Thoracic aorta (tissue), 2 donors: ENCODE results near the gene SHANK3. TPM values are rescaled to one million over a fixed set of nuclear protein-coding genes. Genes with fewer than 3 reads are reported as not detected.

Source experiments
- ATAC-seq: fragments of 150-250 bp; one replicate; pipeline ENCODE4 v1.8.0; 2017; ENCODE audit warnings: low read depth; ENCODE audit not compliant: insufficient number of reproducible peaks, low FRiP score
- DNase-seq: peaks from one replicate; pipeline ENCODE4 v3.0.0-alpha.2; 2020; ENCODE audit warnings: low spot score
- H3K27ac ChIP-seq, 2 donors: fragments of 200-600 bp; sonication (generic); 1 replicate in 1 of 2; 2 replicates in 1 of 2; pipeline ENCODE4 v1.5.1; 2016; ENCODE audit warnings: mild to moderate bottlenecking in 2 of 2, moderate library complexity in 2 of 2
- H3K27me3 ChIP-seq: fragments of 200-600 bp; sonication (generic); replicated peaks from 2 replicates; pipeline ENCODE4 v1.6.0; 2016; ENCODE audit warnings: mild to moderate bottlenecking; ENCODE audit not compliant: insufficient read depth
- H3K36me3 ChIP-seq: fragments of 200-600 bp; sonication (generic); one replicate; pipeline ENCODE4 v1.5.1; 2016
- H3K4me1 ChIP-seq, 2 donors: fragments of 200-600 bp; sonication (generic); 1 replicate in 1 of 2; 2 replicates in 1 of 2; pipeline versions ENCODE4 v1.5.1 to v1.6.0; 2016; ENCODE audit warnings: low read depth in 2 of 2, mild to moderate bottlenecking in 1 of 2; ENCODE audit not compliant: control insufficient read depth in 1 of 2
- H3K4me3 ChIP-seq: fragments of 200-600 bp; sonication (generic); 2 replicates; pipeline ENCODE4 v1.5.1; 2016; ENCODE audit warnings: mild to moderate bottlenecking
- H3K9me3 ChIP-seq: fragments of 200-600 bp; sonication (generic); 2 replicates; pipeline ENCODE4 v1.5.1; 2016
- total RNA-seq, 2 donors: library from RNA; depleted of rRNA; stranded (reverse); fragments of >200 nt; gene quantifications; one replicate each; pipeline versions ENCODE4 v1.1.0 to v1.2.3, GENCODE V29; 2016
- TF ChIP-seq, protein P1 (sequence below): fragments of 200-600 bp; sonication (generic); IDR thresholded peaks from one replicate; pipeline ENCODE4 v1.5.1; 2019; ENCODE audit warnings: antibody characterized with exemption

The SHANK3 gene
- total RNA-seq, 2 donors from 2014 or later = 10.7 to 14.3 TPM

DNA sequence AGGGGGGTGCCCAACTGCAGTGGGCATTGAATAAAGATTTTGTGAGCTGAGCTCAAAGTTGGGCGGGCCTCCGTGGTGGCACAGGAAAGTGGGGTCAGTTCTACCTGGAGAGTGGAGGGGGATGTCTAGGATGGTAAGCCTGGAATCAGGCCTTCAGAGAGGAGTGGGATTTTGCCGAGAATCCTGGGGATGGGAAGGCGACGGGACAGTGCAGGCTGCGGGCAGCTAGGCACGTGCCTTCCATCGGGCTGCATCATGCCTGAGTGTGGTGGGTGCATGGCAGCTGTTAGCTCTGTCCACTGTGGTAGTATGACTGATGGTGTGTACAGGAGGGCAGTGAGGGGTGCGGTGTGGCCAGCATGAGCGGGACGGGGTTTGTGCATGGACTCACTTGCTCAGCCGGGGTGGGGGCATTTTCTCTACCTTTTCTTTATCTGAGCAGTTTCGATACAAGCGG, 3.6 kb downstream of the SHANK3 start:
- Histone ChIP-seq H3K36me3 (no peaks in the 10 kb centered on the region), H3K9me3 (no peaks in the 10 kb centered on the region), H3K4me3 (no peak overlapping the region), H3K27me3 (peaks cover 5% of the 10 kb centered on the region), H3K4me1 (peaks cover 6% of the 10 kb centered on the region in 2 donors), H3K27ac (no peak overlapping the region)
- DNase-seq (no peak), ATAC-seq (no peak)
- TF ChIP-seq, protein P1, sequence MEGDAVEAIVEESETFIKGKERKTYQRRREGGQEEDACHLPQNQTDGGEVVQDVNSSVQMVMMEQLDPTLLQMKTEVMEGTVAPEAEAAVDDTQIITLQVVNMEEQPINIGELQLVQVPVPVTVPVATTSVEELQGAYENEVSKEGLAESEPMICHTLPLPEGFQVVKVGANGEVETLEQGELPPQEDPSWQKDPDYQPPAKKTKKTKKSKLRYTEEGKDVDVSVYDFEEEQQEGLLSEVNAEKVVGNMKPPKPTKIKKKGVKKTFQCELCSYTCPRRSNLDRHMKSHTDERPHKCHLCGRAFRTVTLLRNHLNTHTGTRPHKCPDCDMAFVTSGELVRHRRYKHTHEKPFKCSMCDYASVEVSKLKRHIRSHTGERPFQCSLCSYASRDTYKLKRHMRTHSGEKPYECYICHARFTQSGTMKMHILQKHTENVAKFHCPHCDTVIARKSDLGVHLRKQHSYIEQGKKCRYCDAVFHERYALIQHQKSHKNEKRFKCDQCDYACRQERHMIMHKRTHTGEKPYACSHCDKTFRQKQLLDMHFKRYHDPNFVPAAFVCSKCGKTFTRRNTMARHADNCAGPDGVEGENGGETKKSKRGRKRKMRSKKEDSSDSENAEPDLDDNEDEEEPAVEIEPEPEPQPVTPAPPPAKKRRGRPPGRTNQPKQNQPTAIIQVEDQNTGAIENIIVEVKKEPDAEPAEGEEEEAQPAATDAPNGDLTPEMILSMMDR = no peak

DNA sequence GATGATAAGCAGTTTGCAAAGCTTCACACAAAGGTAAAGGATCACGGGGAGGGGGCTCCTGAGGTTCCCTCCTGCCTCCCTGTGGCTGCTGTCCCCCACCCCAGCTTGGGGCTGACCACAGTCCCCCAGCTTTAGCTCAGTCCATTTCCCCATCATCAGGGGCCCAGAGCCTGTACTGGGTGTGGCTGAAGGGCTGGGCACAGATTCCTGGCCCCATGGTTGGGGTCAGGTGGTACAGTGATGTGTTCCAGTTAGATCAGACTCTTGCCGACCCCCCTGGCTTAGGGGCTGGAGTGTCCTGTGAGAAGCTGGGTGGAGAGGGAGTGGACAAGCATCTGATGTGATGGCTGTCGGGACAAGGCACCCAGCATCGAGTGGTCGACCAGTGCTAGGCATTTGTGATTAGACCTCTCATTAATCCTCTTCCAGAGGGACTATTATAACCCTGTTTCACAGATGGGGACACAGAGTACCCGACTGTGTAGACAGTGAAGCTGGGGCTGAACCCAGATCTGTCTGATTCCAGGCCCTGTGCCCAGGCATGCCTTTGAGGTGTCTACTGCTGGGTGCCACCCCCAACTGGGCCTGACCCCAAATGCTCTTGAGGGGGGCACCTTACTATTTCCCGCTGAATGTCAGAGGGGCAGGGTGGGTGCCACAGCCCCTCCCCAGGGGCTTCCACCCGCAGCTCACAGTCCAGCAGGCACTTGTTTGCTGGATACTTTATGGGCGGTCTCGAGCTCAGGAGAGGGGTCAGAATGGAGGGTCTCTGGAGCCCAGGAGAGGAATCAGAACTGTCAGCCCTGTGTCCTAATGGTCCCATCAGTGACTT, 4.3 kb downstream of the SHANK3 start:
- DNase-seq = no peak
- H3K27ac ChIP-seq = no peak overlapping the region
- peaks cover 5% of the 10 kb centered on the region for H3K27me3 ChIP-seq
- no peaks in the 10 kb centered on the region for H3K36me3 ChIP-seq
- TF ChIP-seq, protein P1 = no peak
- no peaks in the 10 kb centered on the region for H3K9me3 ChIP-seq
- no peak for ATAC-seq
- no peak overlapping the region for H3K4me3 ChIP-seq
- H3K4me1 ChIP-seq = peaks cover 6% of the 10 kb centered on the region in 2 donors

DNA sequence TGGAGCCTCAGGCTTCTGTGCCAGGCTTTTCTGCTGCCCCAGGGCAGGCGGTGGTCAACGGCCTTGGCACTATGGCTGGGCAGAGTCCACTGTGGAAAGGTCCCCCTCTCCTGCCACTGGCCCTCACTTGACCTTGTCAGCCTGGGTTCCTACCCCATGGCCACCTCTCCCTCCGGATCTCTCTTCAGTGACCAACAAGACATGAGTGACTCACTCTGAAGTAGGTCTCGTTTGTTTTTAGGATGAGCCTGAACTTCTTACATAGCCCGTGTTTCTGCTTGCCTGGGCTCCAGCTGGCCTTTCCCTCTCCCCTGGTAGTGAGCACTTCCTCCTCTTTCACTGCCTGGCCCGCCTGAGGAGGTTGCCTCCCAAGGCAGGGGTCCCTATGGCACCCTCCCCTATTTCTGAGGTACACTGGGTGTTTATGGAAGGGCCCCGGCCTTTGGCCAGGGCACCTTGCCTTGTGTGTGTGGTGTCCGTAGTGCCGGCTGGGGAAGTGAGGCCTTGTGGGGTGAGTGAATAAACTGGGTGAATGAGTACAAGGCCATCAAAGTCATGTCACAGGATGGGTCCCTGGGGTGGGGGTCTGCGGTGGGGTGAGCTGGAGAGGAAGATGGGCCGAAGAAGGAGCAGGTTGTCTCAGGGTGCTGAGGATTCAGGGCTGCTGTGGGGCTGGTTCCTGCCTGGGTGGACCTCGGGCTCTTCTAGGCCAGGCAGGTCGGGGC, 5.0 kb downstream of the SHANK3 start:
- H3K9me3 ChIP-seq = no peaks in the 10 kb centered on the region
- no peak overlapping the region for H3K27ac ChIP-seq
- no peak overlapping the region for H3K4me3 ChIP-seq
- no peaks in the 10 kb centered on the region for H3K36me3 ChIP-seq
- no peak for ATAC-seq
- H3K4me1 ChIP-seq = peaks cover 6% of the 10 kb centered on the region in 2 donors
- peaks cover 5% of the 10 kb centered on the region for H3K27me3 ChIP-seq
- DNase-seq = no peak
- TF ChIP-seq, protein P1 = no peak

DNA sequence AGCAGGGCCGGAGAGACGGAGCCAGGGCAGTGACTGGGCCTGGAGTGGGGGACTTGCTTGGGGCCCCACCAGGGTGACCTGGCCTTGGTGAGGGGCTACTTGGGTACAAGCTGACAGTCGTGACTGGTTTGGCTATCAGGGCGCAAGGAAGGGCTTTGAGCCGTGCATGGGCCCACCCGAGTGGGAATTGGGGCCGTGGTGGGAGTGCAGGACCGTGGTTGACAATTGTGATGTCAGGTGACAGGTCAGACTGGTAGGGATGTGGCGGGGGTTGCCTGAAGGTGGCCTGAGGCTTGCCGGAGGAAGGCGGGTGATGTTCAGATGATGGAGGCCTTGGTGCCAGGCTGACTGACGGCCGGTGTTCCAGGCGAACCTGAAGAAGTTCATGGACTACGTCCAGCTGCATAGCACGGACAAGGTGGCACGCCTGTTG, 5.6 kb downstream of the SHANK3 start:
- Histone ChIP-seq H3K27me3 (peaks cover 5% of the 10 kb centered on the region), H3K4me3 (no peak overlapping the region), H3K9me3 (no peaks in the 10 kb centered on the region), H3K27ac (no peak overlapping the region), H3K36me3 (no peaks in the 10 kb centered on the region), H3K4me1 (peaks cover 6% of the 10 kb centered on the region in 2 donors)
- ATAC-seq (no peak), DNase-seq (no peak)
- TF ChIP-seq, protein P1 = no peak
